GM12878 (cell line): ENCODE measurements around the gene TMSB10. TPM values are rescaled to one million over a fixed set of nuclear protein-coding genes. Genes with fewer than 3 reads are reported as not detected.

Source experiments
- ASH2L ChIP-seq: fragments of 300-600, 200-600 bp; sonication (generic); IDR thresholded peaks from 2 replicates; pipeline ENCODE4 v1.6.1; 2017; ENCODE audit warnings: low read depth, mild to moderate bottlenecking, borderline replicate concordance
- ATF2 ChIP-seq: IDR thresholded peaks from 2 replicates; pipeline ENCODE4 v1.6.1; 2012; ENCODE audit warnings: low read length, inconsistent platforms
- ATF3 ChIP-seq: IDR thresholded peaks from 2 replicates; pipeline ENCODE4 v1.6.1; 2011; ENCODE audit warnings: low read depth, mild to moderate bottlenecking, low read length, moderate library complexity, borderline replicate concordance; ENCODE audit errors: extremely low read depth
- E2F4 ChIP-seq: IDR thresholded peaks from 2 replicates; pipeline ENCODE4 v1.6.1; 2012; ENCODE audit warnings: low read depth, low read length, improper control_type of control experiment
- ETV6 ChIP-seq, 2 experiments: fragments of 450-650 bp in 1 of 2; IDR thresholded peaks in 1 of 2; conservative IDR thresholded peaks in 1 of 2; 2 replicates each; pipeline ENCODE4 v1.6.1; 2014; ENCODE audit warnings: antibody characterized with exemption in 1 of 2, borderline replicate concordance in 1 of 2, low read depth in 1 of 2, mild to moderate bottlenecking in 1 of 2, moderate library complexity in 1 of 2
- HDGF ChIP-seq: fragments of 450-650 bp; IDR thresholded peaks from 2 replicates; pipeline ENCODE4 v1.6.1; 2016; ENCODE audit warnings: antibody characterized with exemption
- IRF5 ChIP-seq: fragments of 450-650 bp; IDR thresholded peaks from 2 replicates; pipeline ENCODE4 v1.6.1; 2017; ENCODE audit warnings: borderline replicate concordance
- LARP7 ChIP-seq: fragments of 450-650 bp; IDR thresholded peaks from 2 replicates; pipeline ENCODE4 v1.6.1; 2017; ENCODE audit warnings: mild to moderate bottlenecking
- MYC ChIP-seq: IDR thresholded peaks from 2 replicates; pipeline ENCODE4 v1.6.1; 2011; ENCODE audit warnings: mild to moderate bottlenecking, low read length, moderate library complexity, inconsistent platforms; ENCODE audit not compliant: insufficient read depth, insufficient replicate concordance, insufficient read length, severe bottlenecking
- PAX5 ChIP-seq: IDR thresholded peaks from 2 replicates; pipeline ENCODE4 v1.6.1; 2011; ENCODE audit warnings: low read depth, low read length, borderline replicate concordance
- SMC3 ChIP-seq: IDR thresholded peaks from 2 replicates; pipeline ENCODE4 v1.6.1; 2011; ENCODE audit warnings: low read length, improper control_type of control experiment, borderline replicate concordance
- SREBF2 ChIP-seq: IDR thresholded peaks from 2 replicates; pipeline ENCODE4 v1.6.1; 2012; ENCODE audit warnings: mild to moderate bottlenecking, low read length
- STAT1 ChIP-seq: fragments of 450-650 bp; conservative IDR thresholded peaks from 2 replicates; pipeline ENCODE4 v1.6.1; 2014; ENCODE audit warnings: antibody characterized with exemption, mild to moderate bottlenecking
- SUZ12 ChIP-seq: fragments of 200-600 bp; sonication (generic); IDR thresholded peaks from one replicate; pipeline ENCODE4 v1.6.1; 2018; ENCODE audit warnings: antibody characterized with exemption, mild to moderate bottlenecking; ENCODE audit not compliant: unreplicated experiment
- TCF12 ChIP-seq: IDR thresholded peaks from 2 replicates; pipeline ENCODE4 v1.6.1; 2011; ENCODE audit warnings: low read depth, mild to moderate bottlenecking, low read length
- TCF3 ChIP-seq: IDR thresholded peaks from 2 replicates; pipeline ENCODE4 v1.6.1; 2012; ENCODE audit warnings: low read depth, mild to moderate bottlenecking, low read length, borderline replicate concordance; ENCODE audit not compliant: insufficient read depth
- ZBTB33 ChIP-seq: fragments of 450-650 bp; IDR thresholded peaks from 2 replicates; pipeline ENCODE4 v1.6.1; 2017; ENCODE audit warnings: mild to moderate bottlenecking
- ZBTB40 ChIP-seq: fragments of 450-650 bp; IDR thresholded peaks from 2 replicates; pipeline ENCODE4 v1.6.1; 2016; ENCODE audit warnings: mild to moderate bottlenecking, moderate library complexity, borderline replicate concordance
- polyA plus RNA-seq, 11 experiments: library from polyadenylated mRNA; depleted of rRNA in 4 of 11; unstranded in 6 of 11; stranded (reverse) in 5 of 11; fragments of >200 nt; fragmentation: Nextera tagmentation in 4 of 11; fragmentation: Illumina TruSeq in 1 of 11; extraction: Ambion mirVana in 4 of 11; extraction: Trizol in 1 of 11; gene quantifications; 1 replicate in 1 of 11; 2 replicates in 10 of 11; pipeline versions ENCODE4 v1.2.1 to v1.2.3, GENCODE V29; 2011 to 2016; ENCODE audit warnings: inconsistent platforms in 2 of 11, missing spikeins in 2 of 11, low read depth in 1 of 11
- total RNA-seq, 4 experiments: library from RNA; depleted of rRNA in 3 of 4; stranded (reverse); fragments of >200 nt in 3 of 4; fragmentation: Illumina TruSeq in 1 of 4; extraction: Trizol in 1 of 4; gene quantifications; 2 replicates each; pipeline versions ENCODE4 v1.2.1 to v1.2.3, GENCODE V29; 2013 to 2021

Gene TMSB10
- total and polyA plus RNA-seq, 10 of the 15 experiments (the other 5 are each of a cell fraction or from before 2014, with no cell fraction given) = 1,406 to 4,860 (median 3,381) TPM

GRCh38 chr2:84939426-84940087 is 34.1 kb downstream of the TMSB10 start (continued):
- no peak for TF ChIP-seq ZBTB33
- TF ChIP-seq SMC3 = no peak
- TF ChIP-seq SUZ12 = no peak
- no peak for TF ChIP-seq PAX5
- TF ChIP-seq ATF2 = peak; percentile 68; the same call in 1 of the 2 replicates
- TF ChIP-seq ZBTB40 = no peak
- TF ChIP-seq ETV6 (conservative IDR thresholded peaks at IDR 0.05 in 1 of 2, IDR thresholded peaks at IDR 0.05 in 1 of 2; ENCODE audit: borderline replicate concordance in 1 of 2, low read depth in 1 of 2) = no peak; a peak in 1 of 4 replicates
- no peak for TF ChIP-seq LARP7
- TF ChIP-seq HDGF = no peak
- TF ChIP-seq MYC = peak; percentile 65
- no peak for TF ChIP-seq IRF5
- TF ChIP-seq E2F4 = no peak
- TF ChIP-seq STAT1 = no peak
- no peak for TF ChIP-seq SREBF2
- TF ChIP-seq TCF12 = peak; percentile 78
- peak; percentile 17; the same call in 1 of the 2 replicates for TF ChIP-seq ATF3
- 0 out of 2 replicates have a peak, but pooled peaks have one; percentile 28 for TF ChIP-seq TCF3
- TF ChIP-seq ASH2L = 0 out of 2 replicates have a peak, but pooled peaks have one; percentile 53
